Measurements from ENCODE around the gene ARHGAP32. TPM values are rescaled to one million over a fixed set of nuclear protein-coding genes. Genes with fewer than 3 reads are reported as not detected.
A peak's percentile ranks its signal among the peaks of the same experiment; 100 is the strongest.

ARHGAP32 gene
- total RNA-seq, 1 experiment from 2014 or later = 22.0 TPM

GRCh38 chr11:128981254-128981653 lies 210.9 kb downstream of the ARHGAP32 start:
- Mint-ChIP-seq H3K27me3 (ENCODE audit: low read depth) (no peaks in the 10 kb centered on the region), H3K9me3 (no peaks in the 10 kb centered on the region), H3K4me3 (no peak overlapping the region), H3K27ac (no peak overlapping the region), H3K4me1 (no peaks in the 10 kb centered on the region), H3K36me3 (ENCODE audit: insufficient read depth in 1 of 3, low read depth in 3 of 3) (peaks cover 4 to 28% (median 24%) of the 10 kb centered on the region in 3 experiments; a peak in 6 of 7 replicates)
- Histone ChIP-seq H3K27me3 (ENCODE audit: insufficient read depth, low read length) (no peaks in the 10 kb centered on the region), H3T11ph (ENCODE audit: low read length) (no peak overlapping the region), H3K4ac (ENCODE audit: low read depth, low read length) (no peak overlapping the region), H4K5ac (ENCODE audit: insufficient read length, low read depth, low read length) (no peak overlapping the region), H2AK5ac (ENCODE audit: insufficient read length, low read length) (no peak overlapping the region), H3K14ac (ENCODE audit: insufficient read depth, low read length) (no peak overlapping the region; the same call in 1 of the 2 replicates), H2BK5ac (ENCODE audit: insufficient read length, low read length) (peak overlapping the region; percentile 55), H2BK12ac (ENCODE audit: insufficient read length, low read depth, low read length) (no peak overlapping the region), H2BK20ac (ENCODE audit: low read depth, low read length, poor library complexity, severe bottlenecking) (no peak overlapping the region), H3K18ac (ENCODE audit: insufficient read length, low read depth, low read length) (no peak overlapping the region), H3K23me2 (ENCODE audit: insufficient read length, low read depth, low read length, poor library complexity, severe bottlenecking) (no peaks in the 10 kb centered on the region), H3K79me1 (ENCODE audit: insufficient read depth, low read depth, low read length, poor library complexity, severe bottlenecking) (no peaks in the 10 kb centered on the region), H3K4me2 (ENCODE audit: insufficient read depth, insufficient read length, low read length) (no peak overlapping the region), H2AFZ (ENCODE audit: low read length) (no peak overlapping the region), H4K91ac (ENCODE audit: insufficient read length, low read depth, low read length) (no peak overlapping the region), H3K9me3 (ENCODE audit: control insufficient read depth, low read depth, low read length) (no peaks in the 10 kb centered on the region), H3K27ac (ENCODE audit: insufficient read length, low read depth, low read length) (no peak overlapping the region), H3K56ac (ENCODE audit: insufficient read length, low read depth, low read length) (no peak overlapping the region), H3K23ac (ENCODE audit: insufficient read length, low read depth, low read length) (no peak overlapping the region), H2BK120ac (ENCODE audit: low read depth, low read length, poor library complexity, severe bottlenecking) (no peak overlapping the region), H4K20me1 (ENCODE audit: control insufficient read depth, insufficient read depth, insufficient read length) (no peaks in the 10 kb centered on the region), H3K79me2 (ENCODE audit: insufficient read depth, low read length) (no peaks in the 10 kb centered on the region), H2BK15ac (ENCODE audit: low read depth, low read length) (no peak overlapping the region), H3K4me1 (ENCODE audit: insufficient read depth, low read length) (no peaks in the 10 kb centered on the region), H4K8ac (replicated peaks; ENCODE audit: insufficient read length, low read depth, low read length) (no peak overlapping the region), H3K9ac (ENCODE audit: extremely low read depth, insufficient read length, low read length) (no peak overlapping the region)
- no peak for TF ChIP-seq CTCF (conservative IDR thresholded peaks at IDR 0.05)
- DNase-seq = no peak
- WGBS (ENCODE audit: extremely low coverage, insufficient read length, low lambda C conversion rate) = no CpG with 5 or more reads among the region's 7 CpGs
